ENCODE measurements around the gene ALDH18A1. TPM values are rescaled to one million over a fixed set of nuclear protein-coding genes. Genes with fewer than 3 reads are reported as not detected.

Gene ALDH18A1
- total and polyA plus RNA-seq, 12 donors = 5.9 to 19.5 (median 12.9) TPM

- H3K4me3 ChIP-seq = peak overlapping the region in 3 of 10 donors; percentile 8 to 21 (median 15)
- DNase-seq = no peak
- H3K4me1 ChIP-seq = peaks cover 0 to 39% (median 13%) of the 10 kb centered on the region in 9 donors
- no peak for TF ChIP-seq CTCF (IDR thresholded peaks at IDR 0.05)
- 52 to 61% methylated on average over 7 of the region's 7 CpGs for WGBS, 2 donors
- no peaks in the 10 kb centered on the region for H3K36me3 ChIP-seq
- H3K27ac ChIP-seq = peak overlapping the region in 5 of 10 donors; percentile 7 to 57 (median 39)
- intact Hi-C loops (cut with DNase I) = no loop called here
- no peak for ATAC-seq
- H3K9me3 ChIP-seq = no peaks in the 10 kb centered on the region
- H3K27me3 ChIP-seq = no peaks in the 10 kb centered on the region
Measured at GRCh38 chr10:95572131-95572820, 84.2 kb downstream of the ALDH18A1 start.

GRCh38 chr10:95571390-95571789 lies 85.1 kb downstream of the ALDH18A1 start:
- Histone ChIP-seq H3K27me3 (no peaks in the 10 kb centered on the region), H3K4me3 (no peak overlapping the region), H3K27ac (no peak overlapping the region), H3K36me3 (no peaks in the 10 kb centered on the region), H3K4me1 (peaks cover 0 to 39% (median 13%) of the 10 kb centered on the region in 9 donors), H3K9me3 (no peaks in the 10 kb centered on the region)
- 88 to 93% methylated on average over 4 of the region's 4 CpGs for WGBS, 2 donors
- TF ChIP-seq CTCF (IDR thresholded peaks at IDR 0.05) = no peak
- ATAC-seq (no peak), DNase-seq (no peak)
- intact Hi-C loops (cut with DNase I) = no loop called here

GRCh38 chr10:95569368-95569767 lies 87.1 kb downstream of the ALDH18A1 start:
- no peak for ATAC-seq
- peaks cover 0 to 28% (median 10%) of the 10 kb centered on the region in 9 donors for H3K4me1 ChIP-seq
- H3K27ac ChIP-seq = no peak overlapping the region
- no peak for DNase-seq
- H3K36me3 ChIP-seq = no peaks in the 10 kb centered on the region
- H3K4me3 ChIP-seq = no peak overlapping the region
- no peaks in the 10 kb centered on the region for H3K9me3 ChIP-seq
- intact Hi-C loops (cut with DNase I) = loop anchor here in 1 of 10 donors (10.0 kb wide), 1 partner anchor 125 kb away; no protein-coding TSS in a partner anchor
- no peak for TF ChIP-seq CTCF (IDR thresholded peaks at IDR 0.05)
- no peaks in the 10 kb centered on the region for H3K27me3 ChIP-seq

- DNase-seq (no peak), ATAC-seq (peak in 1 of 8 donors; percentile 7)
- H3K4me3 ChIP-seq = no peak overlapping the region
- intact Hi-C loops (cut with DNase I) = loop anchor here in 1 of 10 donors (10.0 kb wide), 1 partner anchor 123 kb away; no protein-coding TSS in a partner anchor
- WGBS, 2 donors = 69 to 79% methylated on average over 5 of the region's 5 CpGs
- no peak for TF ChIP-seq CTCF (IDR thresholded peaks at IDR 0.05)
- no peaks in the 10 kb centered on the region for H3K9me3 ChIP-seq
- no peaks in the 10 kb centered on the region for H3K27me3 ChIP-seq
- H3K27ac ChIP-seq = no peak overlapping the region
- H3K36me3 ChIP-seq = no peaks in the 10 kb centered on the region
- H3K4me1 ChIP-seq = peaks cover 0 to 17% (median 6%) of the 10 kb centered on the region in 9 donors
Measured at GRCh38 chr10:95567903-95568630, 88.4 kb downstream of the ALDH18A1 start.
